ENCODE measurements around the gene SBF2. TPM values are rescaled to one million over a fixed set of nuclear protein-coding genes. Genes with fewer than 3 reads are reported as not detected.

Gene SBF2
- total RNA-seq, 1 experiment from 2014 or later = 31.3 TPM

- no peaks in the 10 kb centered on the region for H4K20me1 ChIP-seq (ENCODE audit: low read length)
- BruUV-seq (replicated peaks) = no TSS peak
- DNase-seq = no peak
- no peaks in the 10 kb centered on the region; the same call in 1 of the 2 replicates for H3K36me3 ChIP-seq (ENCODE audit: low read depth, low read length)
- no peaks in the 10 kb centered on the region for H3K9me3 ChIP-seq (ENCODE audit: low read length)
- ChIA-PET POLR2A (ENCODE audit: unreplicated experiment) (no interaction called here), CTCF (no interaction called here)
- intact Hi-C loops (cut with micrococcal nuclease) = no loop called here
- H3K27me3 ChIP-seq (ENCODE audit: low read length) = no peaks in the 10 kb centered on the region
- TF ChIP-seq EZH2phosphoT487 (IDR thresholded peaks at IDR 0.05; ENCODE audit: borderline replicate concordance, low read length) = no peak
- TF ChIP-seq CTCF (conservative IDR thresholded peaks at IDR 0.05; ENCODE audit: low read depth, low read length) = no peak
- no peak for TF ChIP-seq EZH2 (IDR thresholded peaks at IDR 0.05; ENCODE audit: low read length, unreplicated experiment)
- ATAC-seq = no peak
- no peaks in the 10 kb centered on the region for H3K4me1 ChIP-seq (ENCODE audit: insufficient read depth, low read length)
- no peak overlapping the region for H3K4me2 ChIP-seq (ENCODE audit: low read length)
- no peak overlapping the region for H3K4me3 ChIP-seq (ENCODE audit: low read length)
- H3K9ac ChIP-seq (ENCODE audit: low read length) = no peak overlapping the region
- H3K27ac ChIP-seq (ENCODE audit: low read length) = no peak overlapping the region
- no peaks in the 10 kb centered on the region for H3F3A ChIP-seq (ENCODE audit: low read length, unreplicated experiment)
- H3K9me2 ChIP-seq (replicated peaks; ENCODE audit: low read length) = no peaks in the 10 kb centered on the region
- H3K79me2 ChIP-seq (ENCODE audit: low read length) = no peaks in the 10 kb centered on the region
- H2AFZ ChIP-seq (ENCODE audit: low read length) = no peak overlapping the region
These were observed 503.3 kb downstream of the SBF2 start for GRCh38 chr11:9790703-9791102.

- Histone ChIP-seq H3K4me1 (ENCODE audit: insufficient read depth, low read length) (no peaks in the 10 kb centered on the region), H3K27me3 (ENCODE audit: low read length) (no peaks in the 10 kb centered on the region), H2AFZ (ENCODE audit: low read length) (no peak overlapping the region), H3K36me3 (ENCODE audit: low read depth, low read length) (no peaks in the 10 kb centered on the region; the same call in 1 of the 2 replicates), H3K27ac (ENCODE audit: low read length) (no peak overlapping the region), H3K4me3 (ENCODE audit: low read length) (no peak overlapping the region), H3F3A (ENCODE audit: low read length, unreplicated experiment) (no peaks in the 10 kb centered on the region), H3K79me2 (ENCODE audit: low read length) (no peaks in the 10 kb centered on the region), H3K9ac (ENCODE audit: low read length) (no peak overlapping the region), H3K9me2 (replicated peaks; ENCODE audit: low read length) (no peaks in the 10 kb centered on the region), H4K20me1 (ENCODE audit: low read length) (no peaks in the 10 kb centered on the region), H3K4me2 (ENCODE audit: low read length) (no peak overlapping the region), H3K9me3 (ENCODE audit: low read length) (no peaks in the 10 kb centered on the region)
- ChIA-PET POLR2A (ENCODE audit: unreplicated experiment) (no interaction called here), CTCF (no interaction called here)
- no TSS peak for BruUV-seq (replicated peaks)
- no peak for DNase-seq
- TF ChIP-seq EZH2 (IDR thresholded peaks at IDR 0.05; ENCODE audit: low read length, unreplicated experiment) = no peak
- TF ChIP-seq EZH2phosphoT487 (IDR thresholded peaks at IDR 0.05; ENCODE audit: borderline replicate concordance, low read length) = no peak
- TF ChIP-seq CTCF (conservative IDR thresholded peaks at IDR 0.05; ENCODE audit: low read depth, low read length) = no peak
- intact Hi-C loops (cut with micrococcal nuclease) = no loop called here
- ATAC-seq = no peak
These were observed 504.1 kb downstream of the SBF2 start for GRCh38 chr11:9789910-9790309.

- no peaks in the 10 kb centered on the region for H3K4me1 ChIP-seq (ENCODE audit: insufficient read depth, low read length)
- TF ChIP-seq CTCF (conservative IDR thresholded peaks at IDR 0.05; ENCODE audit: low read depth, low read length) (no peak), EZH2 (IDR thresholded peaks at IDR 0.05; ENCODE audit: low read length, unreplicated experiment) (no peak), EZH2phosphoT487 (IDR thresholded peaks at IDR 0.05; ENCODE audit: borderline replicate concordance, low read length) (no peak)
- no peak overlapping the region for H3K27ac ChIP-seq (ENCODE audit: low read length)
- H4K20me1 ChIP-seq (ENCODE audit: low read length) = no peaks in the 10 kb centered on the region
- ChIA-PET POLR2A (ENCODE audit: unreplicated experiment) (no interaction called here), CTCF (no interaction called here)
- BruUV-seq (replicated peaks) = no TSS peak
- DNase-seq = no peak
- no peaks in the 10 kb centered on the region for H3K9me3 ChIP-seq (ENCODE audit: low read length)
- H3K27me3 ChIP-seq (ENCODE audit: low read length) = no peaks in the 10 kb centered on the region
- no peaks in the 10 kb centered on the region for H3K79me2 ChIP-seq (ENCODE audit: low read length)
- ATAC-seq = no peak
- no peak overlapping the region for H2AFZ ChIP-seq (ENCODE audit: low read length)
- H3K9me2 ChIP-seq (replicated peaks; ENCODE audit: low read length) = no peaks in the 10 kb centered on the region
- H3K4me2 ChIP-seq (ENCODE audit: low read length) = no peak overlapping the region
- H3K9ac ChIP-seq (ENCODE audit: low read length) = no peak overlapping the region
- intact Hi-C loops (cut with micrococcal nuclease) = no loop called here
- H3F3A ChIP-seq (ENCODE audit: low read length, unreplicated experiment) = no peaks in the 10 kb centered on the region
- no peak overlapping the region for H3K4me3 ChIP-seq (ENCODE audit: low read length)
- H3K36me3 ChIP-seq (ENCODE audit: low read depth, low read length) = no peaks in the 10 kb centered on the region; the same call in 1 of the 2 replicates
These were observed 506.0 kb downstream of the SBF2 start for GRCh38 chr11:9787981-9788521.
